GM23248 (cell line): Measurements from ENCODE around the gene KRTAP7-1. TPM values are rescaled to one million over a fixed set of nuclear protein-coding genes. Genes with fewer than 3 reads are reported as not detected.

Experiments used
- DNase-seq: peaks from one replicate; pipeline ENCODE4 v3.0.0-alpha.2; 2015
- H2AFZ ChIP-seq: fragments of 200-600 bp; sonication (generic); 2 replicates; pipeline ENCODE4 v1.6.1; 2016; ENCODE audit warnings: antibody characterized with exemption
- H3F3A ChIP-seq: fragments of 200-600 bp; sonication (generic); 2 replicates; pipeline ENCODE4 v1.6.1; 2016; ENCODE audit warnings: mild to moderate bottlenecking, antibody characterized with exemption, mixed run types; ENCODE audit not compliant: insufficient read depth
- H3K27ac ChIP-seq: fragments of 200-600 bp; sonication (generic); 2 replicates; pipeline ENCODE4 v1.5.1; 2016; ENCODE audit warnings: mild to moderate bottlenecking
- H3K27me3 ChIP-seq: fragments of 200-600 bp; sonication (generic); replicated peaks from 2 replicates; pipeline ENCODE4 v1.6.1; 2016; ENCODE audit warnings: mild to moderate bottlenecking; ENCODE audit not compliant: insufficient read depth
- H3K36me3 ChIP-seq: fragments of 200-600 bp; sonication (generic); 2 replicates; pipeline ENCODE4 v1.6.1; 2016; ENCODE audit warnings: low read depth, mild to moderate bottlenecking
- H3K4me1 ChIP-seq: fragments of 200-600 bp; sonication (generic); 2 replicates; pipeline ENCODE4 v1.6.1; 2016; ENCODE audit warnings: mild to moderate bottlenecking; ENCODE audit not compliant: insufficient read depth
- H3K4me2 ChIP-seq: fragments of 200-600 bp; sonication (generic); one replicate; pipeline ENCODE4 v1.6.1; 2016; ENCODE audit warnings: mild to moderate bottlenecking; ENCODE audit not compliant: unreplicated experiment
- H3K4me3 ChIP-seq: fragments of 200-600 bp; sonication (generic); 2 replicates; pipeline ENCODE4 v1.5.1; 2016; ENCODE audit warnings: mild to moderate bottlenecking
- H3K79me2 ChIP-seq: fragments of 200-600 bp; sonication (generic); 2 replicates; pipeline ENCODE4 v1.6.1; 2016; ENCODE audit warnings: mild to moderate bottlenecking; ENCODE audit not compliant: insufficient read depth
- H3K9ac ChIP-seq: fragments of 200-600 bp; sonication (generic); 2 replicates; pipeline ENCODE4 v1.6.1; 2016; ENCODE audit warnings: mild to moderate bottlenecking
- H3K9me2 ChIP-seq: fragments of 200-600 bp; sonication (generic); 2 replicates; pipeline ENCODE4 v1.6.1; 2016; ENCODE audit warnings: mixed run types, mild to moderate bottlenecking, moderate library complexity; ENCODE audit not compliant: insufficient read depth
- H3K9me3 ChIP-seq: fragments of 200-600 bp; sonication (generic); one replicate; pipeline ENCODE4 v1.6.1; 2017; ENCODE audit warnings: low read depth
- H4K20me1 ChIP-seq: fragments of 200-600 bp; sonication (generic); 2 replicates; pipeline ENCODE4 v1.6.0; 2016; ENCODE audit not compliant: insufficient read depth
- EZH2 ChIP-seq: fragments of 200-600 bp; sonication (generic); IDR thresholded peaks from 2 replicates; pipeline ENCODE4 v1.6.1; 2018; ENCODE audit warnings: antibody characterized with exemption, mild to moderate bottlenecking; ENCODE audit not compliant: insufficient read depth, poor library complexity, severe bottlenecking
- EZH2phosphoT487 ChIP-seq: fragments of 200-600 bp; sonication (generic); IDR thresholded peaks from 2 replicates; pipeline ENCODE4 v1.6.1; 2018; ENCODE audit warnings: antibody characterized with exemption, moderate library complexity, mild to moderate bottlenecking, low read depth; ENCODE audit not compliant: insufficient read depth
- WGBS, 2 experiments: methylation state at CpG; one replicate each; pipeline ENCODE4 v1.1.6; 2015 to 2017; ENCODE audit warnings: low lambda C conversion rate in 2 of 2, low coverage in 1 of 2; ENCODE audit errors: missing lambda C conversion rate in 2 of 2; 5-methylcytosine and 5-hydroxymethylcytosine counted together
- in situ Hi-C: fragments of 300-500 bp; cut with MboI; formaldehyde crosslinking; loops from 2 replicates; pipeline ENCODE4 v1.15.0; 2020
- polyA plus RNA-seq: library from polyadenylated mRNA; unstranded; fragments of >200 nt; fragmentation: Nextera tagmentation; extraction: Ambion mirVana; gene quantifications from 2 replicates; pipeline ENCODE4 v1.2.1, GENCODE V29; 2016
- total RNA-seq: library from RNA; depleted of rRNA; stranded (reverse); fragments of >200 nt; shearing (Covaris generic); gene quantifications from 2 replicates; pipeline ENCODE4 v1.2.3, GENCODE V29; 2014

KRTAP7-1 gene
- total and polyA plus RNA-seq, 2 experiments from 2014 or later = not detected

GRCh38 chr21:30839304-30839703 lies 9.7 kb upstream of the KRTAP7-1 start:
- in situ Hi-C loops = no loop called here
- no peaks in the 10 kb centered on the region for H3K9me3 ChIP-seq
- H3K36me3 ChIP-seq = no peaks in the 10 kb centered on the region
- TF ChIP-seq EZH2 = no peak
- TF ChIP-seq EZH2phosphoT487 = no peak
- no peak overlapping the region for H3K4me3 ChIP-seq
- H3K4me1 ChIP-seq = no peaks in the 10 kb centered on the region
- no peaks in the 10 kb centered on the region for H3F3A ChIP-seq
- DNase-seq = peak; percentile 37
- no peaks in the 10 kb centered on the region for H4K20me1 ChIP-seq
- no peaks in the 10 kb centered on the region for H3K27me3 ChIP-seq
- H3K79me2 ChIP-seq = no peaks in the 10 kb centered on the region
- H3K9ac ChIP-seq = no peak overlapping the region
- 10 to 26% methylated on average over 5 of the region's 5 CpGs for WGBS, 2 experiments
- no peaks in the 10 kb centered on the region for H3K9me2 ChIP-seq
- no peak overlapping the region for H3K27ac ChIP-seq
- no peak overlapping the region for H3K4me2 ChIP-seq
- H2AFZ ChIP-seq = no peak overlapping the region

- no peak overlapping the region for H3K27ac ChIP-seq
- H3K4me1 ChIP-seq = no peaks in the 10 kb centered on the region
- WGBS, 2 experiments = 48 to 52% methylated on average over 6 of the region's 6 CpGs
- no peaks in the 10 kb centered on the region for H3K79me2 ChIP-seq
- H3K4me3 ChIP-seq = no peak overlapping the region
- DNase-seq = no peak
- H4K20me1 ChIP-seq = no peaks in the 10 kb centered on the region
- H3K9ac ChIP-seq = no peak overlapping the region
- no peak for TF ChIP-seq EZH2
- TF ChIP-seq EZH2phosphoT487 = no peak
- no peak overlapping the region for H2AFZ ChIP-seq
- H3K36me3 ChIP-seq = no peaks in the 10 kb centered on the region
- H3F3A ChIP-seq = no peaks in the 10 kb centered on the region
- in situ Hi-C loops = no loop called here
- no peaks in the 10 kb centered on the region for H3K9me3 ChIP-seq
- H3K27me3 ChIP-seq = no peaks in the 10 kb centered on the region
- H3K4me2 ChIP-seq = no peak overlapping the region
- no peaks in the 10 kb centered on the region for H3K9me2 ChIP-seq
These were observed 9.0 kb upstream of the KRTAP7-1 start for GRCh38 chr21:30838536-30838935.

- Histone ChIP-seq H3K79me2 (no peaks in the 10 kb centered on the region), H3K4me3 (no peak overlapping the region), H3K9me3 (no peaks in the 10 kb centered on the region), H4K20me1 (no peaks in the 10 kb centered on the region), H3K9ac (no peak overlapping the region), H2AFZ (no peak overlapping the region), H3K36me3 (no peaks in the 10 kb centered on the region), H3K27ac (no peak overlapping the region), H3K9me2 (no peaks in the 10 kb centered on the region), H3K4me1 (no peaks in the 10 kb centered on the region), H3K27me3 (no peaks in the 10 kb centered on the region), H3F3A (no peaks in the 10 kb centered on the region), H3K4me2 (no peak overlapping the region)
- DNase-seq = peak; percentile 0
- 18 to 20% methylated on average over 6 of the region's 6 CpGs for WGBS, 2 experiments
- in situ Hi-C loops = no loop called here
- TF ChIP-seq EZH2 (no peak), EZH2phosphoT487 (no peak)
These were observed 1.7 kb upstream of the KRTAP7-1 start for GRCh38 chr21:30831194-30831765.

GRCh38 chr21:30818837-30819610 lies 10.5 kb downstream of the KRTAP7-1 start:
- no peaks in the 10 kb centered on the region for H3K36me3 ChIP-seq
- no peak overlapping the region for H3K27ac ChIP-seq
- no peaks in the 10 kb centered on the region for H3K27me3 ChIP-seq
- H3K4me3 ChIP-seq = no peak overlapping the region
- no peak overlapping the region for H3K4me2 ChIP-seq
- WGBS, 2 experiments = 8% methylated on average over 7 of the region's 7 CpGs
- no peak overlapping the region for H3K9ac ChIP-seq
- H3K9me2 ChIP-seq = no peaks in the 10 kb centered on the region
- no peak for DNase-seq
- H2AFZ ChIP-seq = no peak overlapping the region
- H3K4me1 ChIP-seq = no peaks in the 10 kb centered on the region
- no peaks in the 10 kb centered on the region for H3K9me3 ChIP-seq
- no peaks in the 10 kb centered on the region for H4K20me1 ChIP-seq
- no peaks in the 10 kb centered on the region for H3F3A ChIP-seq
- in situ Hi-C loops = no loop called here
- TF ChIP-seq EZH2phosphoT487 (no peak), EZH2 (no peak)
- H3K79me2 ChIP-seq = no peaks in the 10 kb centered on the region

GRCh38 chr21:30813174-30813573 lies 16.4 kb downstream of the KRTAP7-1 start, which contains the start of gene KRTAP8-1:
Gene KRTAP8-1 (minus strand): TSS chr21:30813274. CDS start chr21:30813220, 54 bp downstream.
- WGBS, 2 experiments = 34 to 52% methylated on average over 5 of the region's 5 CpGs
- no peaks in the 10 kb centered on the region for H3F3A ChIP-seq
- in situ Hi-C loops = no loop called here
- H3K4me2 ChIP-seq = no peak within 1 kb of the TSS
- TF ChIP-seq EZH2 = no peak
- TF ChIP-seq EZH2phosphoT487 = no peak
- H3K27ac ChIP-seq = no peak within 1 kb of the TSS
- H2AFZ ChIP-seq = no peak within 1 kb of the TSS
- no peak within 1 kb of the TSS for H3K4me3 ChIP-seq
- no peaks in the 10 kb centered on the region for H3K9me2 ChIP-seq
- H3K36me3 ChIP-seq = no peaks in the 10 kb centered on the region
- H3K9ac ChIP-seq = no peak within 1 kb of the TSS
- no peaks in the 10 kb centered on the region for H3K9me3 ChIP-seq
- H4K20me1 ChIP-seq = no peaks in the 10 kb centered on the region
- no peak for DNase-seq
- no peaks in the 10 kb centered on the region for H3K27me3 ChIP-seq
- H3K4me1 ChIP-seq = no peaks in the 10 kb centered on the region
- no peaks in the 10 kb centered on the region for H3K79me2 ChIP-seq
